HCT116 (cell line): ENCODE measurements around the gene CD84. TPM values are rescaled to one million over a fixed set of nuclear protein-coding genes. Genes with fewer than 3 reads are reported as not detected.

Experiments used
- ATAC-seq: fragments of 200-7000 bp; cut with Tn5 transposase; 2 replicates; pipeline ENCODE4 v1.9.1; 2020; ENCODE audit warnings: mild to moderate bottlenecking, moderate library complexity
- BruUV-seq: library from RNA; stranded (reverse); fragments of 400-500 nt; replicated peaks from 2 replicates; lab custom pipeline; 2021; lab: Mats Ljungman, UMichigan
- CTCF ChIA-PET: fragments of 300-600 bp; sonication (Branson Sonifier 250); formaldehyde crosslinking; loops from one replicate; lab custom pipeline; 2021; ENCODE audit warnings: antibody characterized with exemption; lab: Charles Lee
- POLR2A ChIA-PET: fragments of 300-600, 350-600 bp; sonication (Branson Sonifier 250); formaldehyde crosslinking; loops from one replicate; lab custom pipeline; 2021; ENCODE audit warnings: antibody characterized with exemption; lab: Charles Lee
- RAD21 ChIA-PET, 2 experiments: fragments of 300-600 bp; sonication (Branson Sonifier 250); formaldehyde crosslinking; loops; one replicate each; lab custom pipeline; 2023; ENCODE audit warnings: low total read pairs in 2 of 2; ENCODE audit not compliant: uncharacterized antibody in 2 of 2, unreplicated experiment in 2 of 2, low non-redundant PET in 1 of 2; lab: Charles Lee
- DNase-seq: peaks from one replicate; pipeline ENCODE4 v3.0.0-alpha.2; 2010; ENCODE audit warnings: low read depth, low spot score
- H2AFZ ChIP-seq: fragments of 200-600 bp; shearing (Covaris generic), sonication (generic); 2 replicates; pipeline ENCODE4 v1.6.1; 2017; ENCODE audit warnings: low read depth, mixed run types, mixed read lengths, antibody characterized with exemption, low read length; ENCODE audit not compliant: poor library complexity, severe bottlenecking
- H3K27ac ChIP-seq: 2 replicates; pipeline ENCODE4 v1.5.1; 2012; ENCODE audit warnings: low read depth, low read length
- H3K27me3 ChIP-seq: fragments of 200-600 bp; sonication (generic); 2 replicates; pipeline ENCODE4 v1.6.1; 2016; ENCODE audit warnings: mixed run types, low read length, mixed read lengths; ENCODE audit not compliant: insufficient read depth
- H3K36me3 ChIP-seq, 2 experiments: fragments of 200-500 bp in 1 of 2; fragments of 200-600 bp in 1 of 2; sonication (Bioruptor generic) in 1 of 2; sonication (generic) in 1 of 2; 2 replicates each; pipeline versions ENCODE4 v1.5.1 to v1.6.1; 2014 to 2016; ENCODE audit warnings: low read length in 2 of 2, inconsistent platforms in 1 of 2, mixed read lengths in 1 of 2, mixed run types in 1 of 2; ENCODE audit not compliant: insufficient read depth in 2 of 2, control insufficient read depth in 1 of 2
- H3K4me1 ChIP-seq, 2 experiments: fragments of 200-600 bp in 1 of 2; sonication (generic) in 1 of 2; 2 replicates each; pipeline versions ENCODE4 v1.5.1 to v1.6.1; 2012 to 2017; ENCODE audit warnings: low read length in 2 of 2, inconsistent platforms in 1 of 2, mild to moderate bottlenecking in 1 of 2, mixed read lengths in 1 of 2, mixed run types in 1 of 2, moderate library complexity in 1 of 2; ENCODE audit not compliant: insufficient read depth in 2 of 2, control insufficient read depth in 1 of 2
- H3K4me2 ChIP-seq: fragments of 200-600 bp; sonication (generic); 2 replicates; pipeline ENCODE4 v1.6.1; 2017; ENCODE audit warnings: mixed run types, low read length, mixed read lengths
- H3K4me3 ChIP-seq, 2 experiments: fragments of 200-600 bp in 1 of 2; sonication (generic) in 1 of 2; replicated peaks in 1 of 2; 2 replicates each; pipeline ENCODE4 v1.5.1; 2011 to 2016; ENCODE audit warnings: low read length in 2 of 2, control low read depth in 1 of 2, low read depth in 1 of 2, mild to moderate bottlenecking in 1 of 2, mixed read lengths in 1 of 2, mixed run types in 1 of 2
- H3K79me2 ChIP-seq: fragments of 200-600 bp; sonication (generic); 2 replicates; pipeline ENCODE4 v1.6.1; 2017; ENCODE audit warnings: mild to moderate bottlenecking, mixed run types, low read length, moderate library complexity, mixed read lengths; ENCODE audit not compliant: insufficient read depth
- H3K9ac ChIP-seq: fragments of 200-600 bp; sonication (generic); 2 replicates; pipeline ENCODE4 v1.6.1; 2016; ENCODE audit warnings: low read length, mixed read lengths
- H3K9me2 ChIP-seq: fragments of 200-600 bp; sonication (generic), shearing (Covaris generic); 2 replicates; pipeline ENCODE4 v1.6.1; 2017; ENCODE audit warnings: mixed run types, mild to moderate bottlenecking, moderate library complexity; ENCODE audit not compliant: insufficient read depth
- H3K9me3 ChIP-seq, 2 experiments: fragments of 200-500 bp in 1 of 2; fragments of 200-600 bp in 1 of 2; sonication (Bioruptor generic) in 1 of 2; sonication (generic) in 1 of 2; 2 replicates each; pipeline ENCODE4 v1.6.1; 2014 to 2017; ENCODE audit warnings: low read length in 2 of 2, mixed read lengths in 2 of 2, inconsistent platforms in 1 of 2, low read depth in 1 of 2, mild to moderate bottlenecking in 1 of 2, mixed run types in 1 of 2, moderate library complexity in 1 of 2; ENCODE audit not compliant: control insufficient read depth in 1 of 2, insufficient read depth in 1 of 2
- H4K20me1 ChIP-seq: fragments of 200-600 bp; sonication (generic), shearing (Covaris generic); 2 replicates; pipeline ENCODE4 v1.6.1; 2017; ENCODE audit warnings: mixed run types, mild to moderate bottlenecking, moderate library complexity; ENCODE audit not compliant: insufficient read depth
- ATF3 ChIP-seq: IDR thresholded peaks from 2 replicates; pipeline ENCODE4 v1.6.1; 2012
- CBX3 ChIP-seq: IDR thresholded peaks from 2 replicates; pipeline ENCODE4 v1.6.1; 2012; ENCODE audit warnings: low read depth
- CEBPB ChIP-seq: IDR thresholded peaks from 2 replicates; pipeline ENCODE4 v1.6.1; 2012; ENCODE audit warnings: low read depth
- ELF1 ChIP-seq: IDR thresholded peaks from 2 replicates; pipeline ENCODE4 v1.6.1; 2012; ENCODE audit warnings: low read depth, borderline replicate concordance
- FOSL1 ChIP-seq: IDR thresholded peaks from 2 replicates; pipeline ENCODE4 v1.6.1; 2012; ENCODE audit warnings: low read depth
- JUND ChIP-seq: IDR thresholded peaks from 2 replicates; pipeline ENCODE4 v1.6.1; 2012
- MAX ChIP-seq: IDR thresholded peaks from 2 replicates; pipeline ENCODE4 v1.6.1; 2012
- RAD21 ChIP-seq: IDR thresholded peaks from 2 replicates; pipeline ENCODE4 v1.6.1; 2012; ENCODE audit warnings: low read depth, mild to moderate bottlenecking
- TCF7L2 ChIP-seq: IDR thresholded peaks from 2 replicates; pipeline ENCODE4 v1.7.0; 2011; ENCODE audit warnings: borderline replicate concordance, inconsistent platforms; ENCODE audit not compliant: insufficient read depth, insufficient read length; ENCODE audit errors: extremely low read depth
- YY1 ChIP-seq: IDR thresholded peaks from 2 replicates; pipeline ENCODE4 v1.6.1; 2011; ENCODE audit warnings: low read length, low read depth, moderate library complexity, mild to moderate bottlenecking; ENCODE audit not compliant: insufficient replicate concordance; ENCODE audit errors: extremely low read depth
- intact Hi-C: fragments of 100-400 bp; cut with micrococcal nuclease; formaldehyde crosslinking; loops from 2 replicates; pipeline ENCODE4 v1.10.0; 2022
- total RNA-seq: library from RNA; stranded (reverse); gene quantifications from one replicate; pipeline ENCODE4 v1.2.1, GENCODE V29; 2021; ENCODE audit not compliant: unreplicated experiment

CD84 gene
- total RNA-seq, 1 experiment from 2014 or later, result 0.02 TPM

GRCh38 chr1:160492617-160493016 is 86.7 kb downstream of the CD84 start:
- CTCF ChIA-PET, result no interaction called here
- intact Hi-C loops, result no loop called here
- H3K9me3 ChIP-seq, result no peaks in the 10 kb centered on the region

GRCh38 chr1:160491981-160492380 is 87.3 kb downstream of the CD84 start:
- Histone ChIP-seq H3K9me2 (no peaks in the 10 kb centered on the region), H3K27me3 (0 out of 2 replicates have a peak, but pooled peaks cover 4% of the 10 kb centered on the region), H3K4me3 (no peak overlapping the region), H3K9ac (no peak overlapping the region), H3K9me3 (no peaks in the 10 kb centered on the region), H2AFZ (no peak overlapping the region), H3K4me1 (no peaks in the 10 kb centered on the region), H3K79me2 (no peaks in the 10 kb centered on the region), H3K27ac (no peak overlapping the region), H3K4me2 (no peak overlapping the region), H3K36me3 (no peaks in the 10 kb centered on the region), H4K20me1 (no peaks in the 10 kb centered on the region)
- no TSS peak for BruUV-seq
- no peak for ATAC-seq
- intact Hi-C loops, result no loop called here
- TF ChIP-seq ATF3 (no peak), CEBPB (no peak), TCF7L2 (no peak)
- POLR2A ChIA-PET, result no interaction called here
- CTCF ChIA-PET, result no interaction called here
- DNase-seq, result no peak
- RAD21 ChIA-PET, result no interaction called here

More at GRCh38 chr1:160492617-160493016, 86.7 kb downstream of the CD84 start:
- ATAC-seq, result no peak
- Histone ChIP-seq H3K9me2 (no peaks in the 10 kb centered on the region), H3K36me3 (no peaks in the 10 kb centered on the region), H4K20me1 (no peaks in the 10 kb centered on the region), H3K27me3 (0 out of 2 replicates have a peak, but pooled peaks cover 4% of the 10 kb centered on the region), H3K79me2 (no peaks in the 10 kb centered on the region), H3K9ac (no peak overlapping the region), H3K4me3 (no peak overlapping the region), H3K4me1 (no peaks in the 10 kb centered on the region), H3K4me2 (no peak overlapping the region), H3K27ac (no peak overlapping the region), H2AFZ (no peak overlapping the region)
- ChIA-PET POLR2A (no interaction called here), RAD21 (no interaction called here)
- no TSS peak for BruUV-seq
- TF ChIP-seq MAX (no peak), ATF3 (no peak), CBX3 (no peak), RAD21 (no peak), FOSL1 (no peak), ELF1 (no peak), YY1 (no peak), JUND (no peak)
- DNase-seq, result no peak

Other genes starting within 250 kb of the CD84 start
- 132 TPM for gene COPA, start 236.2 kb downstream of the CD84 start, total RNA-seq
- 68.4 TPM for gene NCSTN, start 236.1 kb downstream of the CD84 start, total RNA-seq
- gene NHLH1, start 212.4 kb downstream of the CD84 start, total RNA-seq, result 0.12 TPM
- gene VANGL2, start 178.9 kb downstream of the CD84 start, total RNA-seq, result 1.1 TPM
- gene SLAMF6, start 56.2 kb downstream of the CD84 start, total RNA-seq, result not detected
- gene SLAMF1, start 67.5 kb upstream of the CD84 start, total RNA-seq, result 0.30 TPM
- gene CD48, start 132.3 kb upstream of the CD84 start, total RNA-seq, result 0.20 TPM
- 0.34 TPM for gene SLAMF7, start 159.8 kb upstream of the CD84 start, total RNA-seq
- 0.22 TPM for gene LY9, start 216.7 kb upstream of the CD84 start, total RNA-seq